MCF 10A (cell line): ENCODE measurements around the gene WDR7. TPM values are rescaled to one million over a fixed set of nuclear protein-coding genes. Genes with fewer than 3 reads are reported as not detected.

ENCODE experiments used
- BruUV-seq: library from RNA; stranded (reverse); fragments of 400-500 nt; replicated peaks from 2 replicates; lab custom pipeline; 2021; lab: Mats Ljungman, UMichigan
- CTCF ChIA-PET: fragments of 300-600 bp; sonication (Branson Sonifier 250); formaldehyde crosslinking; extraction: SDS; loops from one replicate; lab custom pipeline; 2021; ENCODE audit warnings: antibody characterized with exemption, inconsistent platforms; lab: Yijun Ruan, JAX
- POLR2A ChIA-PET: fragments of 300-600, 350-650 bp; sonication (Branson Sonifier 250); formaldehyde crosslinking; extraction: SDS; loops from one replicate; lab custom pipeline; 2020; ENCODE audit warnings: antibody characterized with exemption, inconsistent platforms; lab: Yijun Ruan, JAX
- DNase-seq: peaks from one replicate; pipeline ENCODE4 v3.0.0-alpha.2; 2018; ENCODE audit not compliant: unreplicated experiment
- H3K27ac Mint-ChIP-seq: one replicate; pipeline ENCODE4 v1.8.0; 2022; ENCODE audit warnings: mild to moderate bottlenecking, low read depth, mixed read lengths; ENCODE audit not compliant: unreplicated experiment
- H3K27me3 Mint-ChIP-seq: one replicate; pipeline ENCODE4 v1.8.0; 2022; ENCODE audit warnings: mixed read lengths; ENCODE audit not compliant: insufficient read depth, unreplicated experiment
- H3K36me3 Mint-ChIP-seq: one replicate; pipeline ENCODE4 v1.8.0; 2022; ENCODE audit warnings: mild to moderate bottlenecking, moderate library complexity, mixed read lengths; ENCODE audit not compliant: insufficient read depth, unreplicated experiment
- H3K4me1 Mint-ChIP-seq: one replicate; pipeline ENCODE4 v1.8.0; 2022; ENCODE audit warnings: mixed read lengths; ENCODE audit not compliant: insufficient read depth, unreplicated experiment
- H3K4me3 Mint-ChIP-seq: one replicate; pipeline ENCODE4 v1.8.0; 2022; ENCODE audit warnings: mild to moderate bottlenecking, moderate library complexity, mixed read lengths; ENCODE audit not compliant: unreplicated experiment
- H3K9me3 Mint-ChIP-seq: one replicate; pipeline ENCODE4 v1.8.0; 2022; ENCODE audit warnings: mixed read lengths; ENCODE audit not compliant: unreplicated experiment
- intact Hi-C: fragments of 100-400 bp; cut with micrococcal nuclease; formaldehyde crosslinking; loops from 2 replicates; pipeline ENCODE4 v1.14.1; 2022
- total RNA-seq: library from RNA; stranded (reverse); gene quantifications from 2 replicates; pipeline ENCODE4 v1.2.3, GENCODE V29; 2022
- TF ChIP-seq, protein P1 (sequence below): fragments of 200-600 bp; IDR thresholded peaks from one replicate; pipeline ENCODE4 v1.8.0; 2022; ENCODE audit warnings: antibody characterized with exemption, mild to moderate bottlenecking; ENCODE audit not compliant: unreplicated experiment

WDR7 gene
- total RNA-seq, 1 experiment from 2014 or later, result 12.6 TPM

DNA sequence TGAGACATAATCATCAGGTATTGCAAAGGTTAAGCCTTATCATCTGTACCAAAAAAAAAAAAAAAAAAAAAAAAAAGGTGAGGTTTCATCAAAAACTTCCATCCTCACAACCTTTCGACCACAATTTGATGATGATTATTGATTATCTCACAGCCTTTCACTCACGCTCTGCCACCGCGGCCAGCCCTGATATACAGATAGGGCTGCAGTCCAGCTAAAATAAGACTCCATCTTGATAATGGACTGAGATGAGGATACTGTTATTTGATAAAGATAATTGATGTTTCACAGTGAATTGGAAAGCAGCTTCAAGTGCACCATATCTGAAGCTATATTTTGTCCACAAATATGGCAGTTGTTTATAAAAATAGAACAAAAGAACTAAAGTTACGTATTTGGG, 336.1 kb downstream of the WDR7 start:
- no TSS peak for BruUV-seq
- ChIA-PET CTCF (interaction anchor here (0.7 to 1.2 kb wide), 2 partner anchors 36 to 751 kb away, joined by 4 to 5 read pairs; no protein-coding TSS in a partner anchor), POLR2A (interaction anchor here (0.9 to 1.1 kb wide), 2 partner anchors 15 to 109 kb away, joined by 3 read pairs; no protein-coding TSS in a partner anchor)
- Mint-ChIP-seq H3K27me3 (no peaks in the 10 kb centered on the region), H3K27ac (no peak overlapping the region), H3K4me1 (no peaks in the 10 kb centered on the region), H3K36me3 (no peaks in the 10 kb centered on the region), H3K4me3 (no peak overlapping the region), H3K9me3 (no peaks in the 10 kb centered on the region)
- DNase-seq, result no peak
- TF ChIP-seq, protein P1, sequence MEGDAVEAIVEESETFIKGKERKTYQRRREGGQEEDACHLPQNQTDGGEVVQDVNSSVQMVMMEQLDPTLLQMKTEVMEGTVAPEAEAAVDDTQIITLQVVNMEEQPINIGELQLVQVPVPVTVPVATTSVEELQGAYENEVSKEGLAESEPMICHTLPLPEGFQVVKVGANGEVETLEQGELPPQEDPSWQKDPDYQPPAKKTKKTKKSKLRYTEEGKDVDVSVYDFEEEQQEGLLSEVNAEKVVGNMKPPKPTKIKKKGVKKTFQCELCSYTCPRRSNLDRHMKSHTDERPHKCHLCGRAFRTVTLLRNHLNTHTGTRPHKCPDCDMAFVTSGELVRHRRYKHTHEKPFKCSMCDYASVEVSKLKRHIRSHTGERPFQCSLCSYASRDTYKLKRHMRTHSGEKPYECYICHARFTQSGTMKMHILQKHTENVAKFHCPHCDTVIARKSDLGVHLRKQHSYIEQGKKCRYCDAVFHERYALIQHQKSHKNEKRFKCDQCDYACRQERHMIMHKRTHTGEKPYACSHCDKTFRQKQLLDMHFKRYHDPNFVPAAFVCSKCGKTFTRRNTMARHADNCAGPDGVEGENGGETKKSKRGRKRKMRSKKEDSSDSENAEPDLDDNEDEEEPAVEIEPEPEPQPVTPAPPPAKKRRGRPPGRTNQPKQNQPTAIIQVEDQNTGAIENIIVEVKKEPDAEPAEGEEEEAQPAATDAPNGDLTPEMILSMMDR, result no peak
- intact Hi-C loops, result no loop called here

DNA sequence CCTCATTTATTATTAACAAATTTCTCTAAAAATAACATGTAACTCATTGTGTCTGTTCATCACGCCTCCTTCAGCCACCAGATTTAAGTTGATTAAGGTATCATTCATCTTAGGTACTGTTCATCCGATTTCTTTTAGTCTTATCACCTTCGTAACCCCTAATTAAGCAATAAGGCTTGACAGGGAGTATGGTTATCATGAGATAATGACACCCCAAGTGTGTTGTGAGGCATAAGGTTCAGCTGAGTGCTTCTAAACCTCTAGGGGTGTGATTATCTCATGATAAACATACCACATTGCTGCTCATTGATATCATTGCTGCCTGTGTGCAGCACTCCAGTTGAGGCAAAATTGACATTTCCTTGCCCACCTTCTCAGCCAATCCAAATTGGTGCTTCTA, 336.9 kb downstream of the WDR7 start:
- Mint-ChIP-seq H3K9me3 (no peaks in the 10 kb centered on the region), H3K4me1 (peaks cover 6% of the 10 kb centered on the region), H3K27me3 (no peaks in the 10 kb centered on the region), H3K27ac (no peak overlapping the region), H3K4me3 (no peak overlapping the region), H3K36me3 (no peaks in the 10 kb centered on the region)
- intact Hi-C loops, result no loop called here
- TF ChIP-seq, protein P1, result no peak
- ChIA-PET POLR2A (interaction anchor here (0.6 kb wide), 1 partner anchor 121 kb away, joined by 3 read pairs; no protein-coding TSS in a partner anchor), CTCF (interaction anchor here (1.0 kb wide), 1 partner anchor 362 kb away, joined by 3 read pairs; no protein-coding TSS in a partner anchor)
- DNase-seq, result no peak
- no TSS peak for BruUV-seq

DNA sequence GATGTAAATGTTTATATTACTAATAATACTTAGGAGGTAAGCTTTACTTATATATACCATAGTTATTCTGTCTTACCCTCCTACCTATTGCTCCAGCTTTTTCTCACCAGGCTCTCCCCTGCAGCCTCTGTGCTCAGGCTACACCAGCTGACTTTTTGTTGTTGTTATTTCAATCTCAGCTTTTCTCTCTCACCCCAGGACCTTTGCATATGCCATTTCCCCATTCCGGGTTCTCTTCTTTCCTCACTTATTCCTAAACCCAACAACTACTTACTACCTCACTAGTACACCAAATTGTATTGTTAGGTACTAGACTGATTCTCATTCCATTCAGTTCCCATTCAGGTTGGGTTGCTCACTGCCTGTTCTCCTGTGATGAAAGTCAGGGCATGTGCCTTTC, 339.5 kb downstream of the WDR7 start:
- TF ChIP-seq, protein P1, result no peak
- POLR2A ChIA-PET, result no interaction called here
- H3K4me3 Mint-ChIP-seq, result no peak overlapping the region
- no peaks in the 10 kb centered on the region for H3K9me3 Mint-ChIP-seq
- H3K36me3 Mint-ChIP-seq, result no peaks in the 10 kb centered on the region
- no TSS peak for BruUV-seq
- CTCF ChIA-PET, result interaction anchor here (0.6 kb wide), 1 partner anchor 35 kb away, joined by 3 read pairs; no protein-coding TSS in a partner anchor
- intact Hi-C loops, result no loop called here
- peaks cover 6% of the 10 kb centered on the region for H3K4me1 Mint-ChIP-seq
- DNase-seq, result no peak
- H3K27me3 Mint-ChIP-seq, result no peaks in the 10 kb centered on the region
- no peak overlapping the region for H3K27ac Mint-ChIP-seq

DNA sequence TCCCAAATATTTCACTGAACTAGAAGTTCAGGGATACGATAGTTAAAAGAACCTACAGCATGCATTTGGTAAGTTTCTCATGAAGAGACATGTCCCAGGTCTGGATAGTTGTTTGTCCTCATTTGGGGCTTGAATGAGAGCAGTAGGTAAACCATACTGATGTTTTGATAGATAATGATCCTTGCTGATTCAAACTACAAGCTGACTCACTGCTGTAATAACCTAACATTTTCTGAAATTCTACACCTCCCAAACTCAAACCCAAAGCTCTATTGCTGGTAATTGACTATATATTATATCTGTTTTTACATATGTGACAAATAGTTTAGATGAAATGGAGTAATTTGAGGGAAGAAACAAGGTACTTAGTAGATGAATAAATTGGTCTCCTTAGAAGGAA, 341.6 kb downstream of the WDR7 start:
- BruUV-seq, result no TSS peak
- Mint-ChIP-seq H3K4me1 (peaks cover 6% of the 10 kb centered on the region), H3K4me3 (no peak overlapping the region), H3K27me3 (no peaks in the 10 kb centered on the region), H3K27ac (no peak overlapping the region), H3K9me3 (no peaks in the 10 kb centered on the region), H3K36me3 (no peaks in the 10 kb centered on the region)
- intact Hi-C loops, result no loop called here
- DNase-seq, result peak; percentile 3
- POLR2A ChIA-PET, result interaction anchor here (0.7 to 2.2 kb wide), 2 partner anchors 10 to 21 kb away, joined by 3 to 9 read pairs; no protein-coding TSS in a partner anchor
- CTCF ChIA-PET, result interaction anchor here (0.6 to 0.8 kb wide), 2 partner anchors 8 to 10 kb away, joined by 3 read pairs; no protein-coding TSS in a partner anchor
- TF ChIP-seq, protein P1, result no peak
